ENCODE measurements around the gene CDKN1B.

DNA sequence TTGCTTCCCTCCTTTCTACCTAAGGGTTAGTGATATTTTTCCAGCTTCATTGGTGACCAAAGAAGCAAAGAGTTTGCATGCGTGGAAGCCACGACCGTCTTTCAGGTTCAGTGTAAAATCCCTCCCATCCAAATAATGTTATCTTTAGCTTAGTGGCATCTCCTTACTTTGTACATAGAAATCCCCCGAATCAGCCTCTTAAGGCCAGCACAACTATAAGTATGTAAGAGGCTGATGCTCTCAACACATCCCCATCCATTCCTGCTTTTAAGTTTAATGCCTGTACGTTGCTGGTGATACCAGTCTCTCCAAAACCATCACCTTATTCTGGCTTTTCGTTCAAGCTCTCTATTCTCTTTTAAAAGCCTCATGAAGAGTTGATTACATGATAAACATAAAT, 14.6 kb downstream of the CDKN1B start:
- TF ChIP-seq, protein P1, sequence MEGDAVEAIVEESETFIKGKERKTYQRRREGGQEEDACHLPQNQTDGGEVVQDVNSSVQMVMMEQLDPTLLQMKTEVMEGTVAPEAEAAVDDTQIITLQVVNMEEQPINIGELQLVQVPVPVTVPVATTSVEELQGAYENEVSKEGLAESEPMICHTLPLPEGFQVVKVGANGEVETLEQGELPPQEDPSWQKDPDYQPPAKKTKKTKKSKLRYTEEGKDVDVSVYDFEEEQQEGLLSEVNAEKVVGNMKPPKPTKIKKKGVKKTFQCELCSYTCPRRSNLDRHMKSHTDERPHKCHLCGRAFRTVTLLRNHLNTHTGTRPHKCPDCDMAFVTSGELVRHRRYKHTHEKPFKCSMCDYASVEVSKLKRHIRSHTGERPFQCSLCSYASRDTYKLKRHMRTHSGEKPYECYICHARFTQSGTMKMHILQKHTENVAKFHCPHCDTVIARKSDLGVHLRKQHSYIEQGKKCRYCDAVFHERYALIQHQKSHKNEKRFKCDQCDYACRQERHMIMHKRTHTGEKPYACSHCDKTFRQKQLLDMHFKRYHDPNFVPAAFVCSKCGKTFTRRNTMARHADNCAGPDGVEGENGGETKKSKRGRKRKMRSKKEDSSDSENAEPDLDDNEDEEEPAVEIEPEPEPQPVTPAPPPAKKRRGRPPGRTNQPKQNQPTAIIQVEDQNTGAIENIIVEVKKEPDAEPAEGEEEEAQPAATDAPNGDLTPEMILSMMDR (IDR thresholded peaks at IDR 0.05; ENCODE audit: insufficient read depth, low read length), result no peak
- TF ChIP-seq, protein P2, sequence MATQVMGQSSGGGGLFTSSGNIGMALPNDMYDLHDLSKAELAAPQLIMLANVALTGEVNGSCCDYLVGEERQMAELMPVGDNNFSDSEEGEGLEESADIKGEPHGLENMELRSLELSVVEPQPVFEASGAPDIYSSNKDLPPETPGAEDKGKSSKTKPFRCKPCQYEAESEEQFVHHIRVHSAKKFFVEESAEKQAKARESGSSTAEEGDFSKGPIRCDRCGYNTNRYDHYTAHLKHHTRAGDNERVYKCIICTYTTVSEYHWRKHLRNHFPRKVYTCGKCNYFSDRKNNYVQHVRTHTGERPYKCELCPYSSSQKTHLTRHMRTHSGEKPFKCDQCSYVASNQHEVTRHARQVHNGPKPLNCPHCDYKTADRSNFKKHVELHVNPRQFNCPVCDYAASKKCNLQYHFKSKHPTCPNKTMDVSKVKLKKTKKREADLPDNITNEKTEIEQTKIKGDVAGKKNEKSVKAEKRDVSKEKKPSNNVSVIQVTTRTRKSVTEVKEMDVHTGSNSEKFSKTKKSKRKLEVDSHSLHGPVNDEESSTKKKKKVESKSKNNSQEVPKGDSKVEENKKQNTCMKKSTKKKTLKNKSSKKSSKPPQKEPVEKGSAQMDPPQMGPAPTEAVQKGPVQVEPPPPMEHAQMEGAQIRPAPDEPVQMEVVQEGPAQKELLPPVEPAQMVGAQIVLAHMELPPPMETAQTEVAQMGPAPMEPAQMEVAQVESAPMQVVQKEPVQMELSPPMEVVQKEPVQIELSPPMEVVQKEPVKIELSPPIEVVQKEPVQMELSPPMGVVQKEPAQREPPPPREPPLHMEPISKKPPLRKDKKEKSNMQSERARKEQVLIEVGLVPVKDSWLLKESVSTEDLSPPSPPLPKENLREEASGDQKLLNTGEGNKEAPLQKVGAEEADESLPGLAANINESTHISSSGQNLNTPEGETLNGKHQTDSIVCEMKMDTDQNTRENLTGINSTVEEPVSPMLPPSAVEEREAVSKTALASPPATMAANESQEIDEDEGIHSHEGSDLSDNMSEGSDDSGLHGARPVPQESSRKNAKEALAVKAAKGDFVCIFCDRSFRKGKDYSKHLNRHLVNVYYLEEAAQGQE (IDR thresholded peaks at IDR 0.05; ENCODE audit: insufficient replicate concordance, low read depth), result no peak
